ENCODE results near the gene EIF3B.

EIF3B gene

GRCh38 chr7:2359610-2360009 lies 5.0 kb downstream of the EIF3B start:
- H3K27ac ChIP-seq = no peak overlapping the region
- TF ChIP-seq CTCF (conservative IDR thresholded peaks at IDR 0.05) = no peak

- no peak overlapping the region for H3K27ac ChIP-seq
- TF ChIP-seq CTCF (conservative IDR thresholded peaks at IDR 0.05) = no peak
Observed at GRCh38 chr7:2360796-2361195, 6.2 kb downstream of the EIF3B start.

- no peak overlapping the region for H3K27ac ChIP-seq
- TF ChIP-seq CTCF (conservative IDR thresholded peaks at IDR 0.05) = no peak
Observed at GRCh38 chr7:2362385-2363088, 7.9 kb downstream of the EIF3B start.

GRCh38 chr7:2369139-2369538 lies 14.5 kb downstream of the EIF3B start:
- no peak for TF ChIP-seq CTCF (conservative IDR thresholded peaks at IDR 0.05)
- no peak overlapping the region for H3K27ac ChIP-seq

GRCh38 chr7:2371329-2371728 lies 16.7 kb downstream of the EIF3B start:
- TF ChIP-seq CTCF (conservative IDR thresholded peaks at IDR 0.05) = no peak
- no peak overlapping the region for H3K27ac ChIP-seq

GRCh38 chr7:2372724-2373123 lies 18.1 kb downstream of the EIF3B start:
- no peak overlapping the region for H3K27ac ChIP-seq
- no peak for TF ChIP-seq CTCF (conservative IDR thresholded peaks at IDR 0.05)

- no peak for TF ChIP-seq CTCF (conservative IDR thresholded peaks at IDR 0.05)
- no peak overlapping the region for H3K27ac ChIP-seq
Observed at GRCh38 chr7:2373124-2373556, 18.5 kb downstream of the EIF3B start.
